Vagina (tissue), 2 donors: ENCODE data around the gene GSTO2.

Experiments
- POLR2A ChIP-seq, 2 donors: fragments of 450-650 bp; IDR thresholded peaks; one replicate each; pipeline ENCODE4 v1.6.1; 2017; ENCODE audit warnings: antibody characterized with exemption in 2 of 2, mild to moderate bottlenecking in 2 of 2, moderate library complexity in 2 of 2
- POLR2AphosphoS5 ChIP-seq, 2 donors: sonication (generic); formaldehyde crosslinking; IDR thresholded peaks; one replicate each; pipeline ENCODE4 v1.9.0; 2017; ENCODE audit warnings: antibody characterized with exemption in 2 of 2, mild to moderate bottlenecking in 2 of 2, low read depth in 1 of 2; ENCODE audit not compliant: insufficient read depth in 1 of 2

- TF ChIP-seq POLR2A (IDR thresholded peaks at IDR 0.05): no peak
- TF ChIP-seq POLR2AphosphoS5 (IDR thresholded peaks at IDR 0.05; ENCODE audit: insufficient read depth in 1 of 2, low read depth in 1 of 2): no peak
These were observed 52.9 kb downstream of the GSTO2 start for GRCh38 chr10:104321725-104322415.
